Measurements from ENCODE around the gene KCNV2. TPM values are rescaled to one million over a fixed set of nuclear protein-coding genes. Genes with fewer than 3 reads are reported as not detected.

KCNV2 gene
- total RNA-seq, 6 donors from 2014 or later, result not detected

GRCh38 chr9:2755285-2755684 is 38.0 kb downstream of the KCNV2 start:
- DNase-seq, result no peak
- 75 to 77% methylated on average over 1 of the region's 1 CpG for WGBS, 2 donors
- ATAC-seq (ENCODE audit: low FRiP score in 2 of 2), result no peak
- no peaks in the 10 kb centered on the region for H3K4me1 ChIP-seq
- H3K36me3 ChIP-seq, result no peaks in the 10 kb centered on the region
- no peaks in the 10 kb centered on the region for H3K27me3 ChIP-seq
- no peaks in the 10 kb centered on the region for H3K9me3 ChIP-seq
- no peak overlapping the region for H3K4me3 ChIP-seq
- TF ChIP-seq CTCF (IDR thresholded peaks at IDR 0.05) (no peak), POLR2A (IDR thresholded peaks at IDR 0.05) (no peak), POLR2AphosphoS5 (IDR thresholded peaks at IDR 0.05) (no peak), EP300 (IDR thresholded peaks at IDR 0.05) (no peak)
- H3K27ac ChIP-seq, result no peak overlapping the region

GRCh38 chr9:2758162-2758897 is 41.0 kb downstream of the KCNV2 start:
- Histone ChIP-seq H3K27ac (no peak overlapping the region), H3K4me3 (no peak overlapping the region), H3K9me3 (no peaks in the 10 kb centered on the region), H3K27me3 (no peaks in the 10 kb centered on the region), H3K4me1 (no peaks in the 10 kb centered on the region), H3K36me3 (no peaks in the 10 kb centered on the region)
- no peak for TF ChIP-seq EP300 (IDR thresholded peaks at IDR 0.05)
- no peak for TF ChIP-seq POLR2A (IDR thresholded peaks at IDR 0.05)
- no peak for TF ChIP-seq CTCF (IDR thresholded peaks at IDR 0.05)
- no peak for TF ChIP-seq POLR2AphosphoS5 (IDR thresholded peaks at IDR 0.05)
- no peak for DNase-seq
- ATAC-seq (ENCODE audit: low FRiP score in 2 of 2), result no peak
- WGBS, 2 donors, result 81 to 86% methylated on average over 2 of the region's 2 CpGs

- DNase-seq (no peak), ATAC-seq (ENCODE audit: low FRiP score in 2 of 2) (no peak)
Measured at GRCh38 chr9:2758898-2759510, 41.7 kb downstream of the KCNV2 start.

GRCh38 chr9:2761424-2761823 is 44.1 kb downstream of the KCNV2 start:
- H3K27ac ChIP-seq, result no peak overlapping the region
- no peak for ATAC-seq (ENCODE audit: low FRiP score in 2 of 2)
- H3K27me3 ChIP-seq, result no peaks in the 10 kb centered on the region
- no peak overlapping the region for H3K4me3 ChIP-seq
- no peaks in the 10 kb centered on the region for H3K36me3 ChIP-seq
- no peak for TF ChIP-seq POLR2A (IDR thresholded peaks at IDR 0.05)
- no peak for TF ChIP-seq EP300 (IDR thresholded peaks at IDR 0.05)
- TF ChIP-seq POLR2AphosphoS5 (IDR thresholded peaks at IDR 0.05), result no peak
- TF ChIP-seq CTCF (IDR thresholded peaks at IDR 0.05), result no peak
- H3K9me3 ChIP-seq, result no peaks in the 10 kb centered on the region
- no peaks in the 10 kb centered on the region for H3K4me1 ChIP-seq
- 91 to 95% methylated on average over 4 of the region's 4 CpGs for WGBS, 2 donors
- DNase-seq, result no peak

More at GRCh38 chr9:2758898-2759510, 41.7 kb downstream of the KCNV2 start:
- TF ChIP-seq EP300 (IDR thresholded peaks at IDR 0.05), result no peak
- no peak for TF ChIP-seq POLR2AphosphoS5 (IDR thresholded peaks at IDR 0.05)
- TF ChIP-seq POLR2A (IDR thresholded peaks at IDR 0.05), result no peak
- TF ChIP-seq CTCF (IDR thresholded peaks at IDR 0.05), result no peak
- Histone ChIP-seq H3K27me3 (no peaks in the 10 kb centered on the region), H3K4me3 (no peak overlapping the region), H3K9me3 (no peaks in the 10 kb centered on the region), H3K27ac (no peak overlapping the region), H3K4me1 (no peaks in the 10 kb centered on the region), H3K36me3 (no peaks in the 10 kb centered on the region)
- WGBS, 2 donors, result 22 to 46% methylated on average over 1 of the region's 1 CpG

Data from upper lobe of left lung (tissue), 6 donors.